Activated CD4-positive, alpha-beta T cell treated with anti-CD3 and anti-CD28 coated beads, Interleukin-2, amount 50 U/mL, for 24 hours (primary cell): ENCODE measurements around the gene THRB.
"Not testable (repeated sequence)": the region's sequence is repeated elsewhere in the genome, so short reads cannot be mapped to it uniquely, and the experiment has no call there.

Experiments used
- DNase-seq, 2 donors: peaks; one replicate each; pipeline ENCODE4 v3.0.0-alpha.2; 2020; ENCODE audit warnings: low read depth in 1 of 2, low spot score in 1 of 2

The THRB gene

DNA sequence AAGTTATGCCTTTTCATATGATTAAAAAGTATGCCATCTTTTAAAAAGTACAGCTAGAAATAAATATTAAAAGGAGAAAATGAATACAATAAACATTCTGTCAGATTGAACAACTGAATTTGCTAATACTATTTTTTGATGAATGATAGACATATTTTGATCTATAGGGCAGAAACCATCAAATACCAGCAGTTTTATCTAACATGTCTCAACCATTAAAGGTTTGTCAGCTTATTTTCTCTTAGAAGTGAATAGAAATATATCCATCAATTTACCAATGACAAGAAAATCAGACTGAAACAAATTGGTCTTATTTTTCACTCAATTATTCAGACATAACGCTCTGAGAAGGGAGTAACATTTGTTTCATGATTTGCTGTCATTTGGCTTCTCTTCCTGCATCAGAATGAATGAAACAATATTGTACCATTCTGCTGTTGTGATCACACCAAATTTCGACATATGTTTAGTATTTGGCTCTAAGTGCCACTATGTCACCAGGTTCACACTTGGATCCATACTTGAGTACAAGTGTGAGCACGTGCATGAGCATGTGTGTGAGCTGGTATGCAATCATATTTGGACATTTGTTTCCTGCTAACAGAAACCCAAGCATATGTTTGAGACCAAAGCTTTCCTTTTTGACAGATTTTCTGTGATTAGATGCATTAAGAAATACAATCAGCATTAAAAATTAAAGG, 86.5 kb downstream of the THRB start:
- DNase-seq, result no peak

DNA sequence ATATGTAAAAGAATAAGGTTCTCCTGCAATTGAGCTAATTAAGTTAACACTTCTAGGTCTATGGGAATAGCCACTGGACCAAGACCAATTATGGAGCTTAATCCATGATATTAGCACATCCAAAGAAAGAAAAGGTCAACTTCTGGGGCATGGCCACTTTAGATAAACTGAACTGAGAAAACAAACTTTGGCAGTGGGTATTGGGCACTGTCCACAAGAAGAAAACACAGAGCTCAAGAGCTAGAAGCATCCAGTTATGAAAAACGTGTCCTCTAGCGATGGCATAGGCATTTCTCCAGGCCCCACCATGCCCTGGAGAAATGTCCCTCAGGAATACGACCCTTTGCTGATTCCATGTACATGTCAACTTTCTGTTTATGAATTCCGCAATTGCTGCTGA, 87.8 kb downstream of the THRB start:
- DNase-seq, result no peak

DNA sequence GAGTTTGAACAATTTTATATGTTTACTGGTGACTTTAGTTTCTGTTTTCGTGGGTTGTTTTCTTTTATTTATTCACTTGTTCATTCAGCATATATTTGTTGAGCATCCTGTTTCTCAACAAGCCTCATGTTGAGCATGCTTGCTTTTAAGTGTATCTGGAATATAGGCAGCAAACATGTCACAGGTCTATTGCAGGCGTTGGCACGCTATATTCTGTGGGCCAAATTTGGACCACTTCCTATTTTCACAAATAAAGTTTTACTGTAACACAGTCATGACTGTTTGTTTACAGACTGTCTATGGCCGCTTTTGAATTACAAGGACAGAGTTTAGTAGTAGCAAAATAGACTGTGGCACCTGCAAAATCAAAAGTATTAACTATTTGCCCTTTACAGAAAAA, 89.6 kb downstream of the THRB start:
- no peak for DNase-seq

DNA sequence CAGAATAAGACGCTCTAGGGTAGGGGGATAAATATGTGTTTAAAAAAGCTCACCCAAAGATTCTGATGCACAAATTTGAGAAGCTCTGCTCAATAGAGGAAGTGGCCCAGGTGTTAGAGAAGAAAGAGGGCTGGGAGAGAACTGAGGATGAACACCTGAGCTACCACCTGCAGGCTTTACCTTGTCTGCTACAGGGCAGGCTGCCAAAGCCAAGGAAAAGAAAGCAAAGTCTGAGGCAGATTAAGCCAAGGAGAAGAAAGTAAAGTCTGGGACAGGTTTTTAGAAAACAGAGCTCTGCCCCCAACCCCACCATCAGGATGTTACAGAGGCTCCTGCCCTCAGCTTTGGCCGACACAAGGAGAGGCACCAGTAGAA, 92.9 kb downstream of the THRB start:
- no peak for DNase-seq

DNA sequence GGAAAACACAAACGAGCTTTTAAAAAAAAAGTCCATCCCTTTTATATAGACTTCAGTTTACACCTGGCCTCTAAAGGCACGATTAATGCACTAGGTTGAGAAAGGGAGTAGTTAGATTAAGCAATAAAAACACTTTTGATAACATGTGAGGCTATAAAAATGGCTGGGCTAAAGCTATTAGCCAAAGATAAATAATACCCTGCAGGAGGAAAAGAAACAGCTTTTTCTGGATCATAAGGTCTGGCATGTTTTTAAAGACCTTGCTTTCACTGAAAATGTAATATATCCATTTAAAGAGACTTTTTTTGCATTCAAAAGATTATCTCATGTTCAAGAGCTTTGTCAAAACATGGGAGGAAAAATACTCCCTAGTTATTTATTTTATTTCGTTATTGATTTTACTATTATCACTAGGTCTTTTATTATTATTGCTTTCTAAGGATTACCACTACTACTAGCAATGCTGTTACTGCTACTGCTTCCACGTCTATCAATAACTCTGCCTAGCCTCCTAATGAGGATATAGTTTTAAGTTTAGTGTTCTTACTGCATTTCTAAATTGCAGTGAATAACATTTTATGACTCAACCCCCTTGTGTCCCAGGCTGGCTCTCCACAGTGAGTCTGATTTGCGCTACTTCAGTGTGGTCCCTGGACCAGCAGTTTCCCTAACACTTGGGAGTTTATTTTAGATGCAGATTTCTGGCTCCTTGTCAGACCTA, 93.4 kb downstream of the THRB start:
- no peak for DNase-seq

DNA sequence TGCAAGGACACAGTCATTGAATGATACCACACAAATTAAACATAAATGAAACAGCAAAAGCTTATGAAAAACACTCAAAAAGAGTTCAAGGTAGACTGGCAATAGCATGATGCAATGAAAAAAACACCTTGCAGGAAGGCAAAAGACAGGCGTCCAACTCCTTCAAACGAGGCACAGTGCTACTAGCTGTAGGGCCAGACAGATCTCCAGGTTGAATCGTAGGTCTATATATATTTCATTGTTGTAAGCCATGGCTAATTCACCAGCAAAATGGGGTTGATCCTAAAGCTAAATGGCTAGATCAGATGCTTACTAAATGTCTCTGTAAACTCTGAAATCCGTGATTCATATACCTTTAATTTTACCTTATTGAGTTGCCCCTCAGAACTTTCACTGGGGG, 94.2 kb downstream of the THRB start:
- DNase-seq, result no peak

DNA sequence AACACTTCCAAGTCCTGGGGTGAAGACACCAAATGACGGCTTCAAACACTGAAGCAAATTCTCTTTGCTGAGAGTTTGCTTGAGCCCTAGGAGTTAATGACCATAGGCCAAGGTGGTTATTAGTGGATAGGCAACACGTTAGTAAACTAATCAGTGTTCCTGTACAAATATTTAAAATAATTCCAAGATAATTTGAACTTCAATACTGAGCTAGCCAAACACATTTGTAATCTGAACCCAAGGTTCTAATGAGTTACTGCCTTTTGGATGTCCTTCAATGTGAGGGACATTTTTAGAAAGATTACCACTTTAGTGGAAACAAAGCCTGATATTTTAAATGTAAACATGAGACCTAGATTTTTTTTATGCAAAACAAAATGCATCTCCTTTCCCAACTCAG, 94.6 kb downstream of the THRB start:
- no peak for DNase-seq

DNA sequence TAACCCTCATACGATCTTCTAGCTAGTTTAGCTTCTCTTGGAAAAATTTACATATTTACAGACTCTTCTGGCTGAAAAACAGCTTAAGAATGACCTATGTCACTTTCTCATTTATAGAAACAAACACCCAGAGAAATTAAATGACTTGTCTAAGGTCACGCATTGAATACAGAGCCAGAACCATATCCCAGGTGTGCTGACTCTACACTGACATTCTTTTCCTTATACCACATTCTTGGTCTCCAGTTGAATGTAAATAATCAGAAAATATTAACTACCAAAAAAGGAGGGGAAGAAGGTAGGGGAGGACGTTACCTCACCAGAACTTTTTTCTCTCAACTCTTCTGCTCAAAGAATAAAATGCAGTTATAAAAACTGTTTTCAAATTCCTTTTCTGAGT, 95.0 kb downstream of the THRB start:
- no peak for DNase-seq

DNA sequence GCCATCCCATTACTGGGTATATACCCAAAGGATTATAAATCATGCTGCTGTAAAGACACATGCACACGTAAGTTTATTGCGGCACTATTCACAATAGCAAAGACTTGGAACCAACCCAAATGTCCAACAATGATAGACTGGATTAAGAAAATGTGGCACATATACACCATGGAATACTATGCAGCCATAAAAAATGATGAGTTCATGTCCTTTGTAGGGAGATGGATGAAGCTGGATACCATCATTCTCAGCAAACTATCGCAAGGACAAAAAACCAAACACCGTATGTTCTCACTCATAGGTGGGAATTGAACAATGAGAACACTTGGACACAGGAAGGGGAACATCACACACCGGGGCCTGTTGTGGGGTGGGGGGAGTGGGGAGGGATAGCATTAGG, 95.9 kb downstream of the THRB start:
- not testable (repeated sequence) for DNase-seq

DNA sequence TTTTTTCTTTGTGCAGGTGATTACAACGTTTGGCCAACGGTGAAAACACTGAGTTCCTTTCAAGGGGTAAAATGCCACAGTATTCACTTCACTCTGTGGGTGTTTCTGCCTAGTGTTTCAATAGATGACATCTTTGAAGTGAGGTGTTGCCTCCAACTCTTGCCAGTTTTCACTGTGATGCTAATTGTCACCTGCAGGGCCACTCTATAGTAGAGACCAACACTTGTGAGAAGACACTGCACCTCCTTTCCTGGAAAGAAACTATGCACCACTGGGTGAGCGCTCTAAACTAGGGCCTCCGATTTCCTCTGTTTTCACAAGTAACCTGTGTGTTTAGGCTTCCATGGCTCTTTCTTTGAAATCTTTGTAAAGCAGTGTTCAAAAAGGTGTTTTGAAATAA, 98.3 kb downstream of the THRB start:
- no peak for DNase-seq

DNA sequence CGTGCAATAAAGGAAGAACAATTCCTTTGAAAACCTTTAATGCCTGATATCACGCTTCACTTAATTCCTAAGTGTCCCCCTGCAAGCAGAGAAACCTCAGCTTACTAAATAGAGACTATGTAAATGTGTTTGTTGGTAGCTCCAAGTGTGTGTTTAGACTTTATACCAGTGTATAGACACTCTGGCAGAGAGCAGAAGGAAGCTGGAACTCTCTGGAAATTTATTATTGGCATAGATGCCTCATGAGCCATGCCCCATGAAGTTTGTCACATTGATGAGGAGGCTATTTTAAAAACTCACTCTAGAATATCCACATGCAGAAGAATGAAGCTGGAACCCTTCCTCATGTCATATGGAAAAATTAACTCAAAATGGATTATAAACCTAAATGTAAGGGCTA, 99.9 kb downstream of the THRB start:
- no peak for DNase-seq

DNA sequence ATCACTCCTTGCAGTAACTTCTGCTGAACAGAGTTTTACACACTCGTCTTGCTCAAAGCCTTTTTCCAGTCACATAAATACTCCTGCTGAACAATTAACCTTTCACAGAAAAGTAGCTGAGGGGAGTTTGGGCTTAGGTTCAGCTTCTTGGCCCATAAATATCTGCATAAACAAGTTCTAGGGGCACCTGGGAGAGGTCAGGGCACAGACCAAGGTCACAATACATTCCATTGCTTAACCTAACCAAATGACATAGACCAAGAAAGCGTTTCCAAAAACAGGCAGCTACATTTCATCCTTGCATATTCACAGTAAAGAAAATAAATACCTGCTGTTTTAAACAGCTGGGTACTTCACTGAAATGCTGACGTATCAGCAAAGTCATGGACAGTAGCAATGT, 101.3 kb downstream of the THRB start:
- DNase-seq, result no peak

DNA sequence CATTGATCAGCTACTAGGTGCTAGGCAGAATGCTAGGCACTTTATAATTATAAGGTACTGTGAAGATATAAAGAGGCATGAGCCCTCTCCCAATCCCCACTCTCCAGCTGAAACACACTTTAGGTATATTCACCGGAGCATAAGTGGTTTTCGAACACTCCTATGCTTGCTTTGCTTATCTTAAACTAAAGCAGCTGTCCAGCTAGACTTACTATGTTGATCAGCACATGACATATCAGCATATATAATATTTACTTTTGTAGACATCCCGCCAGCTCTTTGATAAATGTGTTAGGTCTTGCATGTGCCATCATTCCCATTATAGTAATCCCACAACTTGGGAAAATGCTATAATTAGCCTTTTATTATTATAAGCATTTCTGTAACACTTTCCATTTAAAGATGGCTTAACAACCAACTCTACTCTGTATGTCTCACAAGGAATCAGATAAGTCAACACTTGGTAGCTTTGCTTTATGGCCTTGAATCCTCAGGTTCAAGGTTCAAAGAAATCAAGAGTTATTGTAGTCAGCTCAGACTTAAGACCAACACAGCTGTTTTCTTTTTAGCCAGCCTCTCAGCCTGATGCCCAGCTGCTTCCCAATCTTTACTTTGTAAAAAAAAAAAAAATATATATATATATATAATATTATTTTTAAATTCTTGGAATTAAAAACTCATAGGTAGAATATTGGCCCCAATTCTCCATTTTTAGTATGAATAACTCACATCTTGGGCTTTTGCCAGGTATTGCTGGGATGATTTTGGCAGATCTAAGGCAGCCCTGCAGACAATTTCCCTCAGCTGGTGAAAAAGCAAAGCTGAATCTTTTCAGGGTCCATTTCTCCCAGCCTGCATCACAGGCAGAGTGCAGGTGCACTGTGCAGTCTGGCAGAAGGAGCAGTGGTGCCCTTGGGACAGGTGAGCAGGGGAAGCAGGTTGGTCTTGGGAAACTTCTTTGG, 104.2 kb downstream of the THRB start:
- no peak for DNase-seq

DNA sequence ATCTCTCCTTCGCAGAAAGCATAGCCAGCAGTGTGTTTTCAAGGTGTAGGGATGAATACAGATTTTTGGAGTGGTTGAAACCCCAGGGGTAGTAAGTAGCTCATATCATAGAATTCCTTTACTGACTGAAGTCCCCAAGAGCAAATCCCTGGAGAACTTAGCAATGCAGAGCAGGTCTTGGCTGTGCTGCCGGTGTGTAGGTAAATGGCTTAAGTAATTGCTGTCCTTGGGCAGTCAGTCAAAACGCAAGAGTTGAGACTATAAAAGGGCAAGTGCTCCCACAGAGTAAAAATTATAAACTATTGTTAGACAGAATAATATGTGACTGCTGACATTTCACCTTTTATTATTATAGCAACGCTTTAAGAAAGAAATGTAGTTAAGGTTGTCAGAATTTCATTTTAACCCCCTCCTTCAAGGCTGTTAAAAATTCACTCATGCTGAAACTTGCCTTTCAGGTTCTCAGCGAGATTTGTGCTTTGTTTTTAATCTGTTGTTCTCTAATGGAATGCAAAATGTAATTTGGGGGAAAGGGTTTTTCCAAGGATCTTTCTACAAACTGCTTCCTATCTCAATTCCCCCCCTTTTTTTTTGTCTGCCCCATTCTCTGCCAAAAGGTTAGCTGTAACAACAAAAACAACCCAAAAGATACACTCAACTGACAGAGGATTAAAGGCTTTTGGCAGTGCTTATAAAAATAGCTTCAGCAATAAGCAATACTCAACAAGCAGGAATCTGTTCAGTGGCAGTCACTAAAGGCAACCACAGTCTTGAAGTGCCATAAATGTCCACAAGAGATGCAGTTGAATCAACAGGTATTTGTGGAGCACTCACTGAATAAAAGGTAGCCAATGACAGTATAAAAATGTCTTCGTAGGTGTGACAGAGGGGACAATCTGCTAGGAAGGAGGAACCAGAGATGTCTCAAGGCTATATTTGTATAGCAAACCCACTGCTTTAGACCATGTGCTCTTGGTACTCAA, 105.3 kb downstream of the THRB start:
- no peak for DNase-seq

DNA sequence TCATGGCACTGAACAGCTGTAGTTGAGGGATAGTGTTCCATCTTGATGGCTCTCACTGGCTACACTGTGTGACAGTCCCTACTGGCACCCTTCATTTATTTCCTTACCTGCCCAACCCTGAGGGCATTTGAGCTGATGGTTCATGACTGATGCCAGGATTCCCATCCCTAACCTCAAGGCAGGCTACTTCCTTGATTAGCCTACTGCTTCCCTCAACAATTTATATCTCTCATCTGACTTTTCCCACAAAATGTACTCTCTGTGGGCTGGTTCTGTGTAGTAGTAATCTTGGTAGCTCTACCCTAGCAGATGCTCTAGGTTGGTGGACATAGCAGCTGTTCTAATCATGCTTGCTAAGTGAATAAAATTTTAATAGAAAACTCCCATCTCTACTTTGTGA, 106.0 kb downstream of the THRB start:
- DNase-seq, result no peak

DNA sequence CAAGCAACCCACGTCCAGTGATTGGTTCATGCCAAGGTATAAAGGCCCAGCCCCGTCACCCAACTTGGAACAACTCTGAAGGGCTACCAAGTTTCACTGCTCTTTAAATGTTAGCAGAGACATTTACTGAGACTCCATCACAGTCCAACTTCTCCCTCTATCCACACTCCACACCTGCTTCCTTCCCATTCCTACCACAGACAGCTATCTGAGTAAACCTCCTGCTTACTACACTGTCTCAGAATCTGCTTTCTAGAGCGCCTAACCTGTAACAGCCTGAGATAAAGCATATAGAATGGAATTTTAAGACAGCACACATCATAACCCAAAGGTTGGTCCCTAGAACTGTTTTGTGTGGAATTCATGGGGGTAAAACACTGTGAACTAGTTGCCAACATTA, 106.5 kb downstream of the THRB start:
- no peak for DNase-seq

DNA sequence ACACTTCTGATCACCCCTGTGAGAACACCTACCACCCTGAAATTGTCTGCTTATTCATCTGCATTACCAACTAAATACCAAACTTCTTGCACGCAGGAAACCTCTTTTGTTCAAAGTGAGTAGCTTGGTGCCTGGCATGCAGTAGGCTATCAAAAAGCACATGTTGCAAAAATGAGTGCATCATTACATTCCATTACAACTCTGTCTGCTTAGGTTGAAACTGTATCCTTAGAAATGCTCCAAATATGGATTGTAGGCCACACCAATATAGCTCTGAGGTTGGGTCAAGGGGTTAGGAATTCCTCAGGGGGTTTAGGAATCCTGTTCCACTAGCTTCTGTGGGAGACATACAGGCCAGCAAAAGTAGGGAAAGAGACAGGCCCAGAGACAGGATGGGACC, 107.2 kb downstream of the THRB start:
- DNase-seq, result no peak

DNA sequence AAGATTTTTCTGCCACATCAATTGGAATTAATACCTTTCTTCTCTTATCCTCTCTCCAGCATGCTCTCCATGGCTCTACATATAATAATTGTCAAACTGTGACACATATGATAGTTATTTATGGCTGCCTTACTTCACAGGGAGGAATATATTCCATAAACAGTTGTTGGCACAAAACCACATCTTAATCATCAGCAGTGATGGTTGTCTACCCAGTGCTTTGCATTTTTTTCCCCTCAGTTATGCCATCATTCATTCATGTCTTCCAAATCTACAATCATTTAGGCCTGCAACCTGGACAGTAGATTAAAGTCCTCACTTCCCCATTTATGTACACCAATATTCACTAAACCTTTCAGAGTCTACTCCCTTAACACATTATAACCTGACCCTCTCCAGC, 107.7 kb downstream of the THRB start:
- DNase-seq, result no peak

DNA sequence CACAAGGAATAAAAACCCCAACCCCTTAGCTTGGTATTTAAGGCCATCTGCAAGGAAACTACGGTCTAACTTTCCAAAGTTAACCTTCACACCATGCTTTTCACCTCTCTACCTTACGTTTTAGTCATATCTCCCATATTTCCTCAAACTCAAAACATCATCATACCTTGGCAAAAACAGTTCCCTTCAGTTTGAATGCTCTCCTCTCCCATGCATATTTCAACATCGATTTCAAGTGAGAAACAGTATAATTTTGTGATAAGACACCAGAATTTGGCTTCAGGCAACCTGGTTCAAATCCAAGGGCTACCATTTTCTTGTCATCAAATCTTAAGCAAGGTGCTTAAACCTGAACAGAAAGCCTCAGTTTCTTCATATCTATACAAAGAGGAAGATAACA, 108.2 kb downstream of the THRB start:
- DNase-seq, result no peak

DNA sequence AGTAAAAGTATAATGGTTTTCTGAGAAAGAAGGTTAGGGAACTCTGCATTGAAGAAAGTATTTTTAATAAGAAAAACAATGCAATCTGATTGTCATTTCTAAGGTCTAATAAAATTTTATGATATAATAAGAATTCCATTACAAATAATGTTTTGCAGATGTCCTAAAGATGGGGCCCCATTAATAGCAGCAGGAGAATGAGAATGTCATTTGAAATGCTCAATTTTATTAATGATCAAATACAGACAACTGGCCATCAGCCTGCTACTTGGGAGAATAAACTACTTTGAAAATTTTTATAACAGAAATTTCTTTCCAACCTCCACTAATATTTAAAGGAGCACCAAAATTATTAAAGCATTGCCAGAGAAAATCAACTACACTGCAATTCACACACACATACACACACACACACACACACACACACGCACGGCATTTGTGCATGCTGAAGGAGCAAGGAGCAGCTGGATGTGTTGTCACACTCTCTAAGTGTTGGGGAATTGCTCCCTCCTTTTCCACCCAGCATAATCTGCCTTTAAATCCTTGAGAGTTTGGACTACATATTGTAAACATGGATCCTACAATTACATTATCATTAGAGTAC, 109.5 kb downstream of the THRB start:
- no peak for DNase-seq
